HepG2 (cell line): ENCODE data around the gene RITA1.

ENCODE experiments used
- FOXA1 ChIP-seq, 2 experiments: fragments of 450-650 bp in 1 of 2; sonication (generic) in 1 of 2; formaldehyde crosslinking in 1 of 2; IDR thresholded peaks; 2 replicates each; pipeline versions ENCODE4 v1.4.0 to v1.6.1; 2016 to 2020; ENCODE audit warnings: missing genetic modification reagents in 1 of 2
- KDM1A ChIP-seq: IDR thresholded peaks from 2 replicates; pipeline ENCODE4 v1.6.1; 2016; ENCODE audit warnings: missing compliant biosample characterization
- MAFF ChIP-seq: IDR thresholded peaks from 2 replicates; pipeline ENCODE4 v1.6.1; 2011; ENCODE audit warnings: low read depth, low read length, improper control_type of control experiment
- RAD21 ChIP-seq: fragments of 450-650 bp; formaldehyde crosslinking; IDR thresholded peaks from 2 replicates; pipeline ENCODE4 v1.5.0; 2020; ENCODE audit warnings: mild to moderate bottlenecking
- RFX5 ChIP-seq: IDR thresholded peaks from 2 replicates; pipeline ENCODE4 v1.6.1; 2011; ENCODE audit warnings: low read depth, low read length, improper control_type of control experiment
- SOX13 ChIP-seq, 3 experiments: fragments of 450-650 bp in 1 of 3; sonication (generic) in 1 of 3; formaldehyde crosslinking in 1 of 3; IDR thresholded peaks in 2 of 3; conservative IDR thresholded peaks in 1 of 3; 2 replicates each; pipeline versions ENCODE4 v1.5.0 to v1.6.1; 2016 to 2020; ENCODE audit warnings: antibody characterized with exemption in 1 of 3, mild to moderate bottlenecking in 1 of 3, missing compliant biosample characterization in 1 of 3, missing genetic modification reagents in 1 of 3, moderate library complexity in 1 of 3
- TF ChIP-seq, protein P1 (sequence below), 2 experiments: IDR thresholded peaks; 2 replicates each; pipeline ENCODE4 v1.6.1; 2011 to 2012; ENCODE audit warnings: low read length in 2 of 2, borderline replicate concordance in 1 of 2, low read depth in 1 of 2, mild to moderate bottlenecking in 1 of 2, moderate library complexity in 1 of 2
- TF ChIP-seq, protein P2 (sequence below): sonication (generic); formaldehyde crosslinking; IDR thresholded peaks from 2 replicates; pipeline ENCODE4 v1.5.0; 2020; ENCODE audit warnings: mild to moderate bottlenecking, missing genetic modification reagents, moderate library complexity
- TF ChIP-seq, protein P3 (sequence below), 2 experiments: sonication (generic) in 1 of 2; formaldehyde crosslinking in 1 of 2; IDR thresholded peaks; 2 replicates each; pipeline versions ENCODE4 v1.4.0 to v1.6.1; 2018 to 2020; ENCODE audit warnings: missing genetic modification reagents in 2 of 2, borderline replicate concordance in 1 of 2, low read depth in 1 of 2, mild to moderate bottlenecking in 1 of 2, missing biosample characterization in 1 of 2

DNA sequence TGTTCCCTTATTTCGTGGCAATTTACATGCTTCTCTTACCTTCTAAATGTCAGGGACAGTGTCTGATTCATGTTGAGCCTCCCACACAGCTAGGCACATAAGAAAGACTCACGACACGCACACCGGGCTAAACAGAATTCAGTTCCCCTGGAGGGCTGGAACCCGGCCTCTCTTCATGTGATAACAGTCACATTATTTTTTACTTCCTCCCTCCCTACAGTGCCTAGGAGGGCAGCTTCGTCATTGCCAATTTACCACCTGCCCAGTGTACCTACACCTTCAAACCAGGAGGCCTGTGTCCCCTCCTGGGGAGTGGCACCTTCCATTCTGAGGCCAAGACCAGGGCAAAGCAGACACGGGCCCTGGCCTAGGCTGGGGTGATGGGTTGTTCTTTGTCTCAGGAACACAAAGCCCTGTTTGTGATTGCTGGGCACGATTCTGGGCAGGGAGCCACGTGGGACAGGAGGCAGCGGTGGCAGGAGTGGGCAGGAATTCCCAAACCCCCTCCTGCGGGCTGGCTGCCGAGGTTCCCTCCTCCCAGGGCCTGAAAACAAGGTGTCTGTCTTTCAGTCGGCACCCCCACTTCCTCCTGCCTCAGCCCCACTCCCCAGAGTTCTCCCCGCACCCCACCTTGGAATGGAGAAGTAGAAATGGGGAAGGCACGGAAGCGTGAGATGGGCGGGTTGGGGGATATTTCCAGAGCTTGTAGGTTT is 43.2 kb upstream of the RITA1 start:
- TF ChIP-seq, protein P1, sequence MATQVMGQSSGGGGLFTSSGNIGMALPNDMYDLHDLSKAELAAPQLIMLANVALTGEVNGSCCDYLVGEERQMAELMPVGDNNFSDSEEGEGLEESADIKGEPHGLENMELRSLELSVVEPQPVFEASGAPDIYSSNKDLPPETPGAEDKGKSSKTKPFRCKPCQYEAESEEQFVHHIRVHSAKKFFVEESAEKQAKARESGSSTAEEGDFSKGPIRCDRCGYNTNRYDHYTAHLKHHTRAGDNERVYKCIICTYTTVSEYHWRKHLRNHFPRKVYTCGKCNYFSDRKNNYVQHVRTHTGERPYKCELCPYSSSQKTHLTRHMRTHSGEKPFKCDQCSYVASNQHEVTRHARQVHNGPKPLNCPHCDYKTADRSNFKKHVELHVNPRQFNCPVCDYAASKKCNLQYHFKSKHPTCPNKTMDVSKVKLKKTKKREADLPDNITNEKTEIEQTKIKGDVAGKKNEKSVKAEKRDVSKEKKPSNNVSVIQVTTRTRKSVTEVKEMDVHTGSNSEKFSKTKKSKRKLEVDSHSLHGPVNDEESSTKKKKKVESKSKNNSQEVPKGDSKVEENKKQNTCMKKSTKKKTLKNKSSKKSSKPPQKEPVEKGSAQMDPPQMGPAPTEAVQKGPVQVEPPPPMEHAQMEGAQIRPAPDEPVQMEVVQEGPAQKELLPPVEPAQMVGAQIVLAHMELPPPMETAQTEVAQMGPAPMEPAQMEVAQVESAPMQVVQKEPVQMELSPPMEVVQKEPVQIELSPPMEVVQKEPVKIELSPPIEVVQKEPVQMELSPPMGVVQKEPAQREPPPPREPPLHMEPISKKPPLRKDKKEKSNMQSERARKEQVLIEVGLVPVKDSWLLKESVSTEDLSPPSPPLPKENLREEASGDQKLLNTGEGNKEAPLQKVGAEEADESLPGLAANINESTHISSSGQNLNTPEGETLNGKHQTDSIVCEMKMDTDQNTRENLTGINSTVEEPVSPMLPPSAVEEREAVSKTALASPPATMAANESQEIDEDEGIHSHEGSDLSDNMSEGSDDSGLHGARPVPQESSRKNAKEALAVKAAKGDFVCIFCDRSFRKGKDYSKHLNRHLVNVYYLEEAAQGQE (IDR thresholded peaks at IDR 0.05; ENCODE audit: borderline replicate concordance in 1 of 2, low read depth in 1 of 2, low read length in 2 of 2): no peak
- TF ChIP-seq, protein P2, sequence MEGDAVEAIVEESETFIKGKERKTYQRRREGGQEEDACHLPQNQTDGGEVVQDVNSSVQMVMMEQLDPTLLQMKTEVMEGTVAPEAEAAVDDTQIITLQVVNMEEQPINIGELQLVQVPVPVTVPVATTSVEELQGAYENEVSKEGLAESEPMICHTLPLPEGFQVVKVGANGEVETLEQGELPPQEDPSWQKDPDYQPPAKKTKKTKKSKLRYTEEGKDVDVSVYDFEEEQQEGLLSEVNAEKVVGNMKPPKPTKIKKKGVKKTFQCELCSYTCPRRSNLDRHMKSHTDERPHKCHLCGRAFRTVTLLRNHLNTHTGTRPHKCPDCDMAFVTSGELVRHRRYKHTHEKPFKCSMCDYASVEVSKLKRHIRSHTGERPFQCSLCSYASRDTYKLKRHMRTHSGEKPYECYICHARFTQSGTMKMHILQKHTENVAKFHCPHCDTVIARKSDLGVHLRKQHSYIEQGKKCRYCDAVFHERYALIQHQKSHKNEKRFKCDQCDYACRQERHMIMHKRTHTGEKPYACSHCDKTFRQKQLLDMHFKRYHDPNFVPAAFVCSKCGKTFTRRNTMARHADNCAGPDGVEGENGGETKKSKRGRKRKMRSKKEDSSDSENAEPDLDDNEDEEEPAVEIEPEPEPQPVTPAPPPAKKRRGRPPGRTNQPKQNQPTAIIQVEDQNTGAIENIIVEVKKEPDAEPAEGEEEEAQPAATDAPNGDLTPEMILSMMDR (CRISPR knock-in tag): no peak
- no peak for TF ChIP-seq RFX5
- TF ChIP-seq, protein P3, sequence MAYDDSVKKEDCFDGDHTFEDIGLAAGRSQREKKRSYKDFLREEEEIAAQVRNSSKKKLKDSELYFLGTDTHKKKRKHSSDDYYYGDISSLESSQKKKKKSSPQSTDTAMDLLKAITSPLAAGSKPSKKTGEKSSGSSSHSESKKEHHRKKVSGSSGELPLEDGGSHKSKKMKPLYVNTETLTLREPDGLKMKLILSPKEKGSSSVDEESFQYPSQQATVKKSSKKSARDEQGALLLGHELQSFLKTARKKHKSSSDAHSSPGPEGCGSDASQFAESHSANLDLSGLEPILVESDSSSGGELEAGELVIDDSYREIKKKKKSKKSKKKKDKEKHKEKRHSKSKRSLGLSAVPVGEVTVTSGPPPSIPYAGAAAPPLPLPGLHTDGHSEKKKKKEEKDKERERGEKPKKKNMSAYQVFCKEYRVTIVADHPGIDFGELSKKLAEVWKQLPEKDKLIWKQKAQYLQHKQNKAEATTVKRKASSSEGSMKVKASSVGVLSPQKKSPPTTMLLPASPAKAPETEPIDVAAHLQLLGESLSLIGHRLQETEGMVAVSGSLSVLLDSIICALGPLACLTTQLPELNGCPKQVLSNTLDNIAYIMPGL (CRISPR knock-in tag; IDR thresholded peaks at IDR 0.05; ENCODE audit: borderline replicate concordance in 1 of 2, low read depth in 1 of 2): no peak
- TF ChIP-seq MAFF: no peak
- TF ChIP-seq SOX13 (IDR thresholded peaks at IDR 0.05): no peak
- TF ChIP-seq SOX13 (CRISPR knock-in tag; conservative IDR thresholded peaks at IDR 0.05 in 1 of 2, IDR thresholded peaks at IDR 0.05 in 1 of 2): no peak
- TF ChIP-seq KDM1A (CRISPR knock-in tag): no peak
- no peak for TF ChIP-seq RAD21 (CRISPR knock-in tag)
- no peak for TF ChIP-seq FOXA1 (IDR thresholded peaks at IDR 0.05)
- no peak for TF ChIP-seq FOXA1 (CRISPR knock-in tag; IDR thresholded peaks at IDR 0.05)
